ENCODE measurements around the gene LTB4R2. TPM values are rescaled to one million over a fixed set of nuclear protein-coding genes. Genes with fewer than 3 reads are reported as not detected.

LTB4R2 gene
- total RNA-seq (ENCODE audit: low replicate concordance), result 1.8 and 9.0 TPM in 2 replicates

GRCh38 chr14:24309538-24310264, at the start of gene LTB4R2:
Gene LTB4R2 (plus strand): TSS chr14:24310140. CDS start chr14:24310665, 525 bp downstream.
- no peak within 1 kb of the TSS for H3K27ac ChIP-seq
- H3K9ac ChIP-seq, result no peak within 1 kb of the TSS
- Mint-ChIP-seq H3K36me3 (peaks cover 8% of the 10 kb centered on the region), H3K4me3 (peak within 1 kb of the TSS; percentile 55), H3K9me3 (no peaks in the 10 kb centered on the region), H3K27me3 (ENCODE audit: insufficient read depth, low read depth) (peaks cover 11% of the 10 kb centered on the region), H3K4me1 (peaks cover 5% of the 10 kb centered on the region), H3K27ac (no peak within 1 kb of the TSS)
- no peak within 1 kb of the TSS for H2AFZ ChIP-seq (replicated peaks)
- no peaks in the 10 kb centered on the region for H3K79me2 ChIP-seq (ENCODE audit: low read depth)
- no peak for TF ChIP-seq CTCF (IDR thresholded peaks at IDR 0.05)
- no peak for TF ChIP-seq EZH2phosphoT487 (IDR thresholded peaks at IDR 0.05)
- TF ChIP-seq EZH2 (IDR thresholded peaks at IDR 0.05), result no peak
- H4K20me1 ChIP-seq (ENCODE audit: low read depth), result no peaks in the 10 kb centered on the region
- H3K4me2 ChIP-seq, result no peak within 1 kb of the TSS
- no peaks in the 10 kb centered on the region for H3K27me3 ChIP-seq
- H3K4me1 ChIP-seq, result no peaks in the 10 kb centered on the region
- no peaks in the 10 kb centered on the region for H3F3A ChIP-seq (ENCODE audit: low read depth)
- no peak for DNase-seq (ENCODE audit: low spot score)
- H3K9me3 ChIP-seq (ENCODE audit: low read depth), result no peaks in the 10 kb centered on the region
- no peaks in the 10 kb centered on the region for H3K36me3 ChIP-seq
- no peak within 1 kb of the TSS for H3K4me3 ChIP-seq

- Histone ChIP-seq H3K36me3 (no peaks in the 10 kb centered on the region), H3K4me2 (no peak overlapping the region), H2AFZ (replicated peaks) (no peak overlapping the region), H3K27ac (no peak overlapping the region), H3K4me1 (no peaks in the 10 kb centered on the region), H3K4me3 (no peak overlapping the region), H3K79me2 (ENCODE audit: low read depth) (no peaks in the 10 kb centered on the region), H3K9me3 (ENCODE audit: low read depth) (no peaks in the 10 kb centered on the region), H3F3A (ENCODE audit: low read depth) (no peaks in the 10 kb centered on the region), H4K20me1 (ENCODE audit: low read depth) (no peaks in the 10 kb centered on the region), H3K9ac (peak overlapping the region; percentile 13), H3K27me3 (no peaks in the 10 kb centered on the region)
- TF ChIP-seq EZH2 (IDR thresholded peaks at IDR 0.05) (no peak), EZH2phosphoT487 (IDR thresholded peaks at IDR 0.05) (no peak)
- no peaks in the 10 kb centered on the region for H3K36me3 Mint-ChIP-seq
- no peak for DNase-seq (ENCODE audit: low spot score)
- H3K27ac Mint-ChIP-seq, result no peak overlapping the region
- H3K4me1 Mint-ChIP-seq, result no peaks in the 10 kb centered on the region
- H3K4me3 Mint-ChIP-seq, result no peak overlapping the region
- H3K27me3 Mint-ChIP-seq (ENCODE audit: insufficient read depth, low read depth), result peaks cover 2% of the 10 kb centered on the region
- no peaks in the 10 kb centered on the region for H3K9me3 Mint-ChIP-seq
Measured at GRCh38 chr14:24260780-24261157, 49.2 kb upstream of the LTB4R2 start.

GRCh38 chr14:24261256-24261968, 48.5 kb upstream of the LTB4R2 start:
- TF ChIP-seq CTCF (IDR thresholded peaks at IDR 0.05) (no peak), EZH2 (IDR thresholded peaks at IDR 0.05) (no peak), EZH2phosphoT487 (IDR thresholded peaks at IDR 0.05) (no peak)
- Histone ChIP-seq H3K27ac (no peak overlapping the region), H2AFZ (replicated peaks) (no peak overlapping the region), H3K36me3 (no peaks in the 10 kb centered on the region), H4K20me1 (ENCODE audit: low read depth) (no peaks in the 10 kb centered on the region), H3K4me2 (no peak overlapping the region), H3K9me3 (ENCODE audit: low read depth) (no peaks in the 10 kb centered on the region), H3K4me1 (no peaks in the 10 kb centered on the region), H3F3A (ENCODE audit: low read depth) (no peaks in the 10 kb centered on the region), H3K9ac (no peak overlapping the region), H3K79me2 (ENCODE audit: low read depth) (no peaks in the 10 kb centered on the region), H3K27me3 (no peaks in the 10 kb centered on the region), H3K4me3 (no peak overlapping the region)
- Mint-ChIP-seq H3K4me1 (no peaks in the 10 kb centered on the region), H3K9me3 (no peaks in the 10 kb centered on the region), H3K27me3 (ENCODE audit: insufficient read depth, low read depth) (peaks cover 2% of the 10 kb centered on the region), H3K4me3 (no peak overlapping the region), H3K27ac (no peak overlapping the region), H3K36me3 (no peaks in the 10 kb centered on the region)
- no peak for DNase-seq (ENCODE audit: low spot score)

- TF ChIP-seq EZH2phosphoT487 (IDR thresholded peaks at IDR 0.05), result no peak
- no peak for TF ChIP-seq EZH2 (IDR thresholded peaks at IDR 0.05)
- no peak for TF ChIP-seq CTCF (IDR thresholded peaks at IDR 0.05)
- Histone ChIP-seq H2AFZ (replicated peaks) (no peak overlapping the region), H3K4me2 (no peak overlapping the region), H3K36me3 (no peaks in the 10 kb centered on the region), H3K4me1 (no peaks in the 10 kb centered on the region), H3K27ac (no peak overlapping the region), H3K9ac (no peak overlapping the region), H3K4me3 (no peak overlapping the region), H4K20me1 (ENCODE audit: low read depth) (no peaks in the 10 kb centered on the region), H3K27me3 (no peaks in the 10 kb centered on the region), H3K9me3 (ENCODE audit: low read depth) (no peaks in the 10 kb centered on the region), H3F3A (ENCODE audit: low read depth) (no peaks in the 10 kb centered on the region), H3K79me2 (ENCODE audit: low read depth) (no peaks in the 10 kb centered on the region)
- Mint-ChIP-seq H3K4me1 (no peaks in the 10 kb centered on the region), H3K9me3 (no peaks in the 10 kb centered on the region), H3K4me3 (no peak overlapping the region), H3K27ac (no peak overlapping the region), H3K36me3 (no peaks in the 10 kb centered on the region), H3K27me3 (ENCODE audit: insufficient read depth, low read depth) (peaks cover 2% of the 10 kb centered on the region)
- DNase-seq (ENCODE audit: low spot score), result no peak
Measured at GRCh38 chr14:24261969-24262327, 48.0 kb upstream of the LTB4R2 start.
